ENCODE results near the gene RPRD1B. TPM values are rescaled to one million over a fixed set of nuclear protein-coding genes. Genes with fewer than 3 reads are reported as not detected.

RPRD1B gene
- polyA plus RNA-seq, 3 donors from 2014 or later = 2.0 to 4.3 (median 2.1) TPM

GRCh38 chr20:38141204-38141888 lies 107.8 kb downstream of the RPRD1B start:
- no peaks in the 10 kb centered on the region for H3K4me1 Mint-ChIP-seq
- peaks cover 0 to 2% (median 0%) of the 10 kb centered on the region in 3 donors for H3K27me3 Mint-ChIP-seq (ENCODE audit: low read depth in 3 of 3)
- no peaks in the 10 kb centered on the region for H3K9me3 Mint-ChIP-seq
- no peak overlapping the region for H3K4me3 Mint-ChIP-seq
- no peaks in the 10 kb centered on the region for H3K36me3 Mint-ChIP-seq
- no peak overlapping the region for H3K27ac Mint-ChIP-seq
- DNase-seq = no peak

Other genes with a start within 250 kb of the RPRD1B start
- gene VSTM2L, start 130.6 kb upstream of the RPRD1B start, polyA plus RNA-seq = not detected
- gene TTI1, start 290 bp upstream of the RPRD1B start, polyA plus RNA-seq = 10 to 100 TPM in 2 of 3 donors, 1 to 10 TPM in 1; 8.8 to 17.7 (median 15.4) TPM
- gene TGM2, start 131.5 kb downstream of the RPRD1B start, polyA plus RNA-seq = not detected
- not detected for gene KIAA1755, start 227.0 kb downstream of the RPRD1B start, polyA plus RNA-seq

Measured in immature natural killer cell (primary cell).